Chondrocyte (in vitro differentiated cells): Measurements from ENCODE around the gene GALNT4. TPM values are rescaled to one million over a fixed set of nuclear protein-coding genes. Genes with fewer than 3 reads are reported as not detected.

Experiments used
- DNase-seq: peaks from one replicate; pipeline ENCODE4 v3.0.0; 2021; ENCODE audit warnings: mixed read lengths, low spot score
- H3K27ac Mint-ChIP-seq: one replicate; pipeline ENCODE4 v1.8.0; 2021; ENCODE audit warnings: mild to moderate bottlenecking, moderate library complexity, mixed read lengths; ENCODE audit not compliant: unreplicated experiment
- H3K27me3 Mint-ChIP-seq: 2 replicates; pipeline ENCODE4 v1.8.0; 2021; ENCODE audit warnings: low read depth, mixed read lengths
- H3K36me3 Mint-ChIP-seq: 2 replicates; pipeline ENCODE4 v1.8.0; 2021; ENCODE audit warnings: low read depth, mixed read lengths
- H3K4me1 Mint-ChIP-seq: 2 replicates; pipeline ENCODE4 v1.8.0; 2021; ENCODE audit warnings: low read depth, mild to moderate bottlenecking, mixed read lengths
- H3K4me3 Mint-ChIP-seq: one replicate; pipeline ENCODE4 v1.8.0; 2021; ENCODE audit warnings: mild to moderate bottlenecking, moderate library complexity, mixed read lengths; ENCODE audit not compliant: unreplicated experiment
- H3K9me3 Mint-ChIP-seq: 2 replicates; pipeline ENCODE4 v1.8.0; 2021; ENCODE audit warnings: low read depth, mixed read lengths
- CTCF ChIP-seq: fragments of 200-600 bp; sonication (generic); IDR thresholded peaks from 2 replicates; pipeline ENCODE4 v1.5.0; 2021; ENCODE audit warnings: antibody characterized with exemption, mild to moderate bottlenecking, moderate library complexity
- total RNA-seq: library from RNA; stranded (reverse); gene quantifications from 3 replicates; pipeline ENCODE4 v1.2.1, GENCODE V29; 2021

The GALNT4 gene
- total RNA-seq, 1 donor from 2014 or later, result 4.9 TPM

DNA sequence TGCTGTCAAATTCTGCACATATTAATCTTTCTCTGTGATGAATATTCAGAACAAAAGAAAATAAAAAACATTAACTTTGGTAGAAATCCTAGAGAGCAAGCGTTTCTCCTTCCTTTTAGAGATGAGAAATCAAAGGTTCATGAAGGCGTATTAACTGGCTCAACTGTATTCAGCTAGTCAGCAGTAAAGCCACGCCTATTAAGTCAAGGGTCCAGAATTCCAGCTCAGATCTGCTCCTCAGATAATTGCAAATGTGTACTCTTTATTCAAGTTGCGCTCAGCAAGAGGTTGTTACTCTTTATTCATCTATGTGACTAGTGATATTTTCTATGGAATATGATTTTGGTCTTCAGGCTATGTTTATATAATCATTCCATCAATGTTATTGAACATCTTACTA, 14.3 kb upstream of the GALNT4 start:
- Mint-ChIP-seq H3K36me3 (peaks cover 2% of the 10 kb centered on the region), H3K27ac (no peak overlapping the region), H3K9me3 (no peaks in the 10 kb centered on the region), H3K4me3 (no peak overlapping the region), H3K4me1 (peaks cover 14% of the 10 kb centered on the region), H3K27me3 (no peaks in the 10 kb centered on the region)
- no peak for DNase-seq
- no peak for TF ChIP-seq CTCF

DNA sequence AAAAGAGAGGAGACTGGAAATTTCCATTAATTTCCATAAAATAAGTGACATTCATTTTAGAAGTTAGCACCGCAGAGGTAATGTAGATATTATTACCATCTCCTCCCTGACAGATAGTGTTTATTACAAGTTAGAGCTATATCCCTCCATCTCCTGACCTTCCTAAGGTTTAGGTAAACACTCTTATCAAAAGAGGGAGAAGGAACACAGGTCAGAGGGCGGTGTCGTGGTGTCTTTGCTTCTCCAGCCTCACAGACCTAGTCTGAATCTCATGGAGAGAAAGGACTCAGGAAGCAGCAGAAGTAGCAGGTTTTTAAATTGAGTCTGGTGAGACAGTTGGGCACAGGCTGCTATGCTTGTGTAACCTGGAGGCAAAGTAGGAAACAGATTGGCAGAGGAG, 12.8 kb upstream of the GALNT4 start:
- H3K27me3 Mint-ChIP-seq, result no peaks in the 10 kb centered on the region
- no peak for DNase-seq
- peaks cover 5% of the 10 kb centered on the region for H3K4me1 Mint-ChIP-seq
- no peaks in the 10 kb centered on the region for H3K9me3 Mint-ChIP-seq
- H3K36me3 Mint-ChIP-seq, result peaks cover 2% of the 10 kb centered on the region
- H3K27ac Mint-ChIP-seq, result no peak overlapping the region
- H3K4me3 Mint-ChIP-seq, result no peak overlapping the region
- TF ChIP-seq CTCF, result no peak

DNA sequence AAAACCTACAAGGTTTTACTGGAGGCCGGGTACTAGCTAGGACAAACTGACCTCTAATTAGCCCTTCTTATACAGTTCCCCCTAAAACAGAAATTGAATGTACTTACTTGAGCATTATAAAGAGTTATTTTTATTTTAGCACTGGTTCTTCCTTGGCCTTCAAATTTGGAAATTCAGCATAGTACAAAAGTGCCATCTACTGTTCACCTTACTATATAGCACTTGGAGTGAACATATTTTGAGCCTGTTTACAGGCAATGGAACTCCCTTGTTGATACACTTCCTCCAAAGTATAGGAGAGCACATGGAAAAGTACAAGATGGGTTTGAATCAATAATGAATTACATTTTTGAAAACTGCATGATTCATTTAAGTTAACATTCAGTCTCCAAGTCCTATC, 5.1 kb upstream of the GALNT4 start:
- Mint-ChIP-seq H3K27ac (no peak overlapping the region), H3K4me3 (no peak overlapping the region), H3K36me3 (no peaks in the 10 kb centered on the region), H3K27me3 (no peaks in the 10 kb centered on the region), H3K4me1 (peaks cover 11% of the 10 kb centered on the region), H3K9me3 (no peaks in the 10 kb centered on the region)
- DNase-seq, result no peak
- peak; percentile 89 for TF ChIP-seq CTCF

- no peak overlapping the region for H3K4me3 Mint-ChIP-seq
- peaks cover 3% of the 10 kb centered on the region for H3K36me3 Mint-ChIP-seq
- H3K27me3 Mint-ChIP-seq, result no peaks in the 10 kb centered on the region
- no peak for TF ChIP-seq CTCF
- H3K9me3 Mint-ChIP-seq, result no peaks in the 10 kb centered on the region
- no peak for DNase-seq
- peaks cover 19% of the 10 kb centered on the region for H3K4me1 Mint-ChIP-seq
- no peak overlapping the region for H3K27ac Mint-ChIP-seq
These were observed 3.8 kb upstream of the GALNT4 start for GRCh38 chr12:89528434-89528833.

DNA sequence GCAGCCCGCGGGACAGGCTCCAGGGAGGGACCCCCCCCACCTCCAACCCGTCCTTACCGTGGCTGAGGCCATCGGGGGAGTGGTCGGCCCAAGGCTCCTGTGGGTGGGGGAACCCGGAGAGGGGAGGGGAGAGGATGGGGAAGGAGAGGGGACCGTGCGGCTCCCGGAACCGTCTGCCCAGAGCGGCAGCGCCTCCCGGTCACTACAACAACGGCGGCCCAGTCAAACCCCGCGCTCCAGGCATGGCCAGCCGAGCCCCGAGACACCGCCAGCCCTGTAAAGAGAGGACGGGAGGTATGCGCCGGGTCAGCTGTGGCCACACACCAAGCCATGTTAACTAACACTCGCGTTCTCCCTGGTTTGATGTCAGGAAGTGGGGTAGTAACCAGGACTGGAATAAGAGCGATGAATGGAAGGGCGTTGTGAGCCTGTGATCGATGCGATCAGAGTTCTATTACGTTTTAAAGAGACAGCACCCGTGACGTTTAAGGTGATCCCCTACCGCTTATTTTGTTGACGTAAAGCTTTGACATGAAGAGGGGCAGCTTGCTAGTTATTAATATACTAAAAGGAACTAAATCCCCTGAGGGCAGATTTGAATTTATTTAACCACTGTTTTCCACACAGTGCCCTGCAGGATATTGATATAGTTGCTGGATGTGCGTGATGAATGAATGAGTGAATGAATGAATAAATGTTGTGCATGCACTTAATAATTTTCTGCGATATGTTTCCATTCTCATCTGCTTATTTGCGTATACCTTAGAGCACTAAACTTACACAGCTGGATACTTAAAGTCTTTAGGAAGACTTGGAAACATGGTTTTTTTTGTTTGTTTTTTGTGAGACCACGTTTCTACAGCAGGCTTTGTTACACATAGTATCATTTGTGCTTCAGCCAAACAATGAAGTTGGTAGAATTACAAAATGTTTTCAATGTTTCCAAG, 1.5 kb upstream of the GALNT4 start, which contains the start of gene POC1B:
POC1B (minus strand) TSS at position 224 of the 947 bp plus-strand sequence; CDS start at position 72, 152 bp downstream.
- Mint-ChIP-seq H3K9me3 (no peaks in the 10 kb centered on the region), H3K27me3 (no peaks in the 10 kb centered on the region), H3K36me3 (peaks cover 4% of the 10 kb centered on the region), H3K27ac (peak within 1 kb of the TSS; percentile 95), H3K4me3 (peak within 1 kb of the TSS; percentile 96), H3K4me1 (peaks cover 36% of the 10 kb centered on the region)
- no peak for TF ChIP-seq CTCF
- DNase-seq, result peak; percentile 95
